ENCODE data around the gene MRPL23.

MRPL23 gene

DNA sequence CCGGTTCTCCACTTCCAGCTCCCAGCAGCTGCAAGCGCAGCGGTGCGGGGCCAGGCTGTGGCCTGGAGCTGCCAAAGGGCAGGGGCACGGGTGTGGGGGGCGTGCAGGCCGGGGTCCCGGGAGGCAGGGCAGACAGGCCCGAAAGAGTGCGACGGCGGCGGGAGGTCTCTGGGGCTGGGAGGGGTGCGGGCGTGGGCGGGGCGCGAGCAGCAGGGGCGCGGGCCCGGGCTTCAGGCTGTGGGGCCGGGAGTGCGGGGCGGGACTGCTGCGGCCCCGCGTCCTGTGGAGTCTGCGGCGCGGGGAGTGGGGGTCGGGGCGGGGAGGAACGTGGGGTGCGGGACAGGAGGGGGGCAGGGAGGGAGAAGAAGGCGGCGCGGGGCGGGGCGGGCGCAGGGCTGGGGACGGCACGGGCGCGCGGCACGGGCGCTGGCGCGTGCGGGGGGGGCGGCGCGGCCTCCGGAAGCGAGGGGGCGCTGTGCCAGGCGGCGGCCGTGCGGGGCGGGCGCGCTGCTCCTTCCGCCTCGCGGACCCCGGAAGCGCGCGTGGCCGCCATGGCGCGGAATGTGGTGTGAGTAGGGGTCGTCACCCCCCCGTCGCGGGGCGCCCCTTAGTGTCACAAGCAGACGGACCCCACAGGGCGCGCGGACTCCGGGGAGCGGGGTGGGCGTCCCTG is at the start of gene MRPL23:
MRPL23 (plus strand) TSS at position 521 of the 673 bp plus-strand sequence; CDS start at position 552, 31 bp downstream.
- DNase-seq: no peak

DNA sequence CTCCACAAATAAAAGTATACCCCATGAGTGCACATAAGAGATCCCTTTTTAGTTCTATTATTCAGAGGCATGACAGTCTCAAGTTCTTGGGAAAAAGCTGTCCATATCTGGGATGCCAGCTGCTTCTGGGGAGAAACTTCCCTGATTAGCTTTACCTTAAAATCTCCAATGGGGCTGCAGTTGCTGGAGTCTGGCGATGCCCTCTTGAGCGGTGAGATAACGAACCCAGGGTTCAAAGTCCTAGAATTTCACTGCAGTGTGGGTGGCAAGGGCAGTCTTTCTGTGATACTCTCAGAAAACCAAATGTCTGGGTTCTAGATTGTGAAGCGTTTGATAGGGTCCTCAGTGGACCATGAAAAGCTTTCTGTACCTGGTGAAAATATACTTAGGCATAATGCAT is 48.0 kb upstream of the MRPL23 start:
- no peak for DNase-seq

GRCh38 chr11:1899686-1900085 is 47.4 kb upstream of the MRPL23 start:
- DNase-seq: no peak

GRCh38 chr11:1906181-1906580 is 41.0 kb upstream of the MRPL23 start:
- DNase-seq: no peak

- DNase-seq: no peak
These were observed 40.3 kb upstream of the MRPL23 start for GRCh38 chr11:1906611-1907423.

DNA sequence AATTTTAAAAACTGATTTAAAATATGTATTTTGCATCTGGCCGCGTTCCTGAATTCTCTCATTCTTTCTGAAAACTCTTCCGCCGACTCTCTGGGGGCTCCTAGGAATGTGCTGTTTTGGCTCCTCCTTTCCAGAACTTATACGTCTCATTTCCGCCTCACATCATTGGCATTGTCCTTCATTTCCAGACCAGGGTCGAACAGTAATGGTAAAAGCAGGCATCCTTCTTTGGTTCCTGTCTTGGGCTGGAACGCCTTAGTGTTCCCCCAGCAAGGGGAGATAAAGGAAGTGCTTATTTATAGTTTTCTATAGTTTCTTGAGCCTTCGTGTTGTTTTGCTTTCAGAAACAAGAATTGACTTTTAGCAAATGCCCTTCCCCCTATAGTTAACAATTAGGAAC is 38.5 kb upstream of the MRPL23 start:
- no peak for DNase-seq

- DNase-seq: no peak
These were observed 37.6 kb upstream of the MRPL23 start for GRCh38 chr11:1909524-1909923.

- DNase-seq: no peak
These were observed 34.7 kb upstream of the MRPL23 start for GRCh38 chr11:1912289-1912878.

DNA sequence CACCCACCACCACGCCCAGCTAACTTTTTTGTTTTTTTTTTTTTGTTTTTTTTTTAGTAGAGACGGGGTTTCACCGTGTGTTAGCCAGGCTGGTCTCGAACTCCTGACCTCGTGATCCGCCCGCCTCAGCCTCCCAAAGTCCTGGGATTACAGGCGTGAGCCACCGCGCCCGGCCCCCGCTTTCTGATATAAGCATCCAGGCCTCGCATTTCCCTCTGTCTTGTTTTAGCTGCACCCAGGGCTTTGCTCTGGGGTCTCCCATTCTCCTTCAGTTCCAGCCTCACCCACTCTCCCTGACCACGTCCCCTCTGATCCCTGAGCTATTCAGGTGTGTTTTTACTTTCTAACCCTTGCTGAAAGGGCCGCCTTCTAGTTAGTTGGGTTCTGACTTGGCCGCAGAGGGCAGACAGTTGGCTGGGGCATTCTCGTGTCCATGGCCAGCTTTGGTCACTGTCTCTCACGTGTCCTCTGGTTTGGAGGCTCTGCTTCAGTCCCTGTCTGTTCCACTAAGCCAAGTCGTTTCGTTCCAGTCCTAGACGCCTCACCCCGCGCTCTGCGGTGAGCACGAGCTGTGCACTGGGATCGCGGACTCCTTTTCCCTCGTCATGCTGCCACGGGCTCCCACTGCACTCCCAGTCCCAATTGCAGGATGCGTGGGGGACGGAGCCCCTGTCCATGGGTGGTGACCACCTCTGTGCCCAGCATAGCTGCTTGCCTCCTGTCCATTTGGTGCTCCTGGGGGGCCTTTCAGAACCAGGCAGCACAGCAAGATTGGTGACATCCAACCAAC is 33.7 kb upstream of the MRPL23 start:
- no peak for DNase-seq

DNA sequence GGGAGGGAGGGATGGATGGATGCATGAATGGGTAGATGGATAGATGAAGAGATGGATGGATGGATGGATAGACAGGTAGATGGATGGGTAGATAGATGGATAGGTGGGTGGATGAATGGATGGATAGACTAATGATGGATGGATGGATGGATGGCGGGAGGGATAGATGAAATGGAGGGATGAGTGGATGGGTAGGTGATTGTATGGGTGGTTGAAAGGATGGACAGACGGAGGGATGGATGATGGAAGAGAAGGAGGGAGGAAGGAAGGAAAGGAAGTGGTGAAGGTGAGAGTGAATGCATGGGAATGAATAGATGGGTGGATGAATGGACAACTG is 31.4 kb upstream of the MRPL23 start:
- no peak for DNase-seq

- DNase-seq: no peak
These were observed 30.8 kb upstream of the MRPL23 start for GRCh38 chr11:1916132-1916985.

DNA sequence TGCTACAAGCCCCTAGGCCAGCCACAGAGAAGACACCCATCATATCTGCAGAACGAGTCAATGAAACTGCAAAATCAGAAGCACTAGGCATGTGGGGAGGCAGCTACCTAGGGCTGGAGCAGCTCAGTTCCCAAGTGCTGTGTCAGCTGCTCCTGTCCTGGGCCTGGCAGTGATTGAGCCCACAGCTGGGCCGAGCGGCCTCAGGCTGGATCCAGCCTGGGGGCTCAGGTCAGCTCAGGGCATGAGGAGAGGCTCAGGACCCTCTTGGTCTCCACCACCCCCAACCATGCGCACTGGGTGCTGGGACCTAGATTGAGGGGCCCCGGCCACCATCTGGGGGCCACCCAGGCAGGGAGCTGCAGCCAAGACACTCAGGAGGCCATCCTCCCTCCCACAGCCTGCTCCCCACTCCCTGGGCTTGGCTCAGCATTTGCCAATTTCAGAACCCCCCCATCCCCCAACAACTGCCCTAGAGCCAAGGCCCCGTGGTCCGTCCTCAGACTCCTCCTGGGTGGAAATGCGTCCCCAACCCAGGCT is 30.1 kb upstream of the MRPL23 start:
- no peak for DNase-seq

GRCh38 chr11:1917523-1918435 is 29.4 kb upstream of the MRPL23 start:
- peak; percentile 56 for DNase-seq

GRCh38 chr11:1918436-1919315 is 28.5 kb upstream of the MRPL23 start:
- peak; percentile 50 for DNase-seq

GRCh38 chr11:1919391-1920127 is 27.6 kb upstream of the MRPL23 start, which contains the start of gene TNNT3:
TNNT3 (plus strand) TSS chr11:1919703; CDS start chr11:1922875, 3,172 bp downstream.
- DNase-seq: peak; percentile 53

DNA sequence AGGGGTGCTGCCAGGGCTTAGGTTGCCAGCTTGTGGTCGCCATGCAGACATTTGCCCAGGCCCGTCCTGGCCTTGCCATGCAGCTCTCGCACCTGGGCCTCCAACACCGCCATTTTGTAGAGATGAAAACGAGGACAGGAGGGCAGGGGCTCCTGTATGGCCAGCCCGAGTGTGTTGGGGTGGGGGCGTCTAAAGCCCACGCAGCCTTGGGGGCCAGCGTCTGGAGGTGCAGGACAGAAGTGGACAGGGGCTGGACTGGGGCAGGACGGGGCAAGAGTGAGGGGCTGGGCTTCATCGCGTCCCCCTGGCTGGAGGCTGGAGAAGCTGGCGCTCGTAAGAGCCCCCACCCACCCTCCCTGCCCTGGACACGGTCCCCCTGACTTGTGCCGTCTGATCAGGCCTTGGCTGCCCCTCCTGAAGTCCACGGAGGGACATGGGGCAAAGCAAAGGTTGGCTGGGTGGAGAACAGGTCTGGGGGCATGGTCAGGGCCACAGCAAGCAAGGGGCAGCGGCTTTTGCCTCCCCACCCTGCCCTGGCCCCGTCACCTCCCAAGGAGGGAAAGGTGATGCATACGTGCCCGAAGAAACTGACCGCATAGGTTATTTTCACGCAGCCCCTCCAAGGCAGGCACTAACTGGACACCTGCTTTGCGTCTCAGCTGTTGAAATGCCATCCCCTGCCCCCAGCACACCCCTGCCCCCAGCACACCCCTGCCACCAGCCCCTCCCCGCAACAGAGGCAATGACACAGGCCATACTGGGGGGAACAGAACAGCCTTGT is 26.8 kb upstream of the MRPL23 start:
- no peak for DNase-seq

GRCh38 chr11:1920909-1921573 is 26.1 kb upstream of the MRPL23 start:
- DNase-seq: no peak
